WERI-Rb-1 (cell line): ENCODE data around the gene TNK2.
"Not testable (repeated sequence)": the region's sequence is repeated elsewhere in the genome, so short reads cannot be mapped to it uniquely, and the experiment has no call there.

Source experiments
- DNase-seq: peaks from one replicate; pipeline ENCODE4 v3.0.0-alpha.2; 2020
- H3K27ac ChIP-seq: fragments of 250-450 bp; sonication (Bioruptor Pico); 2 replicates; pipeline ENCODE4 v1.5.1; 2020; ENCODE audit warnings: mild to moderate bottlenecking, moderate library complexity
- H3K27me3 ChIP-seq: fragments of 250-450 bp; sonication (Bioruptor Pico); 2 replicates; pipeline ENCODE4 v1.5.1; 2021; ENCODE audit warnings: mild to moderate bottlenecking, low read depth, moderate library complexity; ENCODE audit not compliant: insufficient read depth, severe bottlenecking
- H3K36me3 ChIP-seq: fragments of 250-450 bp; sonication (Bioruptor Pico); 2 replicates; pipeline ENCODE4 v1.5.1; 2020; ENCODE audit warnings: mild to moderate bottlenecking, moderate library complexity
- H3K4me3 ChIP-seq: 2 replicates; pipeline ENCODE4 v1.5.1; 2011; ENCODE audit warnings: low read depth, mild to moderate bottlenecking, control low read depth, low read length
- H3K9me3 ChIP-seq: fragments of 250-450 bp; sonication (Bioruptor Pico); 2 replicates; pipeline ENCODE4 v1.5.1; 2021; ENCODE audit warnings: mild to moderate bottlenecking, moderate library complexity; ENCODE audit not compliant: severe bottlenecking
- CTCF ChIP-seq: IDR thresholded peaks from 2 replicates; pipeline ENCODE4 v1.5.1; 2011; ENCODE audit warnings: low read depth, mild to moderate bottlenecking, control low read depth, inconsistent platforms, low read length

TNK2 gene

GRCh38 chr3:195866686-195867511, 41.5 kb downstream of the TNK2 start:
- no peaks in the 10 kb centered on the region for H3K9me3 ChIP-seq
- no peak overlapping the region for H3K27ac ChIP-seq
- no peaks in the 10 kb centered on the region for H3K36me3 ChIP-seq
- DNase-seq: no peak
- H3K27me3 ChIP-seq: no peaks in the 10 kb centered on the region
- no peak overlapping the region for H3K4me3 ChIP-seq
- TF ChIP-seq CTCF: no peak

- H3K27ac ChIP-seq: no peak overlapping the region
- H3K36me3 ChIP-seq: no peaks in the 10 kb centered on the region
Observed at GRCh38 chr3:195865752-195866151, 42.6 kb downstream of the TNK2 start.

GRCh38 chr3:195863121-195864061, 45.0 kb downstream of the TNK2 start:
- peak; percentile 72 for TF ChIP-seq CTCF
- Histone ChIP-seq H3K9me3 (no peaks in the 10 kb centered on the region), H3K27me3 (no peaks in the 10 kb centered on the region), H3K4me3 (no peak overlapping the region), H3K36me3 (no peaks in the 10 kb centered on the region), H3K27ac (no peak overlapping the region)
- DNase-seq: peak; percentile 78

More at GRCh38 chr3:195865752-195866151, 42.6 kb downstream of the TNK2 start:
- no peak for DNase-seq
- Histone ChIP-seq H3K27me3 (no peaks in the 10 kb centered on the region), H3K9me3 (no peaks in the 10 kb centered on the region), H3K4me3 (no peak overlapping the region)
- no peak for TF ChIP-seq CTCF

- DNase-seq, H3K27ac ChIP-seq, H3K9me3 ChIP-seq, H3K4me3 ChIP-seq, H3K36me3 ChIP-seq, H3K27me3 ChIP-seq: not testable (repeated sequence)
Observed at GRCh38 chr3:195862318-195862717, 46.0 kb downstream of the TNK2 start.

- H3K9me3 ChIP-seq: no peaks in the 10 kb centered on the region
- no peak for DNase-seq
- no peak overlapping the region for H3K4me3 ChIP-seq
- H3K36me3 ChIP-seq: no peaks in the 10 kb centered on the region
- no peak overlapping the region for H3K27ac ChIP-seq
- TF ChIP-seq CTCF: no peak
- no peaks in the 10 kb centered on the region for H3K27me3 ChIP-seq
Observed at GRCh38 chr3:195860456-195860855, 47.9 kb downstream of the TNK2 start.

GRCh38 chr3:195859846-195860411, 48.4 kb downstream of the TNK2 start:
- Histone ChIP-seq H3K36me3 (no peaks in the 10 kb centered on the region), H3K27me3 (no peaks in the 10 kb centered on the region), H3K4me3 (no peak overlapping the region), H3K9me3 (no peaks in the 10 kb centered on the region), H3K27ac (no peak overlapping the region)
- DNase-seq: no peak
- no peak for TF ChIP-seq CTCF
